GM21723 (cell line): ENCODE results near the gene STK11IP.

Experiments
- ATAC-seq: cut with Tn5 transposase; IDR thresholded peaks from one replicate; pipeline ENCODE4 v1.9.1; 2021; ENCODE audit warnings: mild to moderate bottlenecking, moderate library complexity; ENCODE audit not compliant: unreplicated experiment

Gene STK11IP

DNA sequence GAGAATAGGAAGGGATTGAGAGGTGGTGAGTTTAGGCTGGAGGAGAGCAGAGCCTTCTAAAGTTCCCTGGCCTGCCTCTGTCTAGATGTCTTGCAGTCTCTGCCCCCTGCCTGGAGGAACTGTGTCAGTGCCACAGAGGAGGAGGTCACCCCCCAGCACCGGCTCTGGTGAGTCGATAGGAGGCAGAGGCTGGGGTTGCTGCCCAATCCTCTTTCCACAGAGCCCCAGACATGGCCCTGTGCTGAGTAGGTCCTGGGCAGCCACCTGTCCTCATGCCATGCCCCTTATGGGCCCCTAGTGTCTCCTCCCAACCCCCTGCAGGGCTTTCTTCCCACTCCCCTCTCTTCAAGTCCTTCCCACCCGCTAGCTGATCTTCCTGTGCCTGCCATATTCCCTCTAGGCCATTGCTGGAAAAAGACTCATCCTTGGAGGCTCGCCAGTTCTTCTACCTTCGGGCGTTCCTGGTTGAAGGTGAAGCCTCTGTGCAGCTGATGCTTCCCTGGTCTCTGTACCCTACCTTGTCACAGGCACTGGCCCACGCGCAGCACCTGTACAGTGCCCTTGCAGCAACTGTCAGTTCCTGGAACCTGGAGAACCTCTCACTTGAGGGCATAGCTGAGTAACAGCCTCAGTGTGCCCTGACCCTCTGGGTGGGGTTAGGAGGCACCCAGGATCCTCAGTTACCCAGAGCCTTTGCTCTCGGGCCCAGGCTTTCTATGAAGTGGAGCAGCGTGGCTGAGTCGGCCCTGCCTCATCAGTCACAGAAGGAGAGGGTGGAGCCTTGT lies 16.6 kb downstream of the STK11IP start:
- no peak for ATAC-seq

DNA sequence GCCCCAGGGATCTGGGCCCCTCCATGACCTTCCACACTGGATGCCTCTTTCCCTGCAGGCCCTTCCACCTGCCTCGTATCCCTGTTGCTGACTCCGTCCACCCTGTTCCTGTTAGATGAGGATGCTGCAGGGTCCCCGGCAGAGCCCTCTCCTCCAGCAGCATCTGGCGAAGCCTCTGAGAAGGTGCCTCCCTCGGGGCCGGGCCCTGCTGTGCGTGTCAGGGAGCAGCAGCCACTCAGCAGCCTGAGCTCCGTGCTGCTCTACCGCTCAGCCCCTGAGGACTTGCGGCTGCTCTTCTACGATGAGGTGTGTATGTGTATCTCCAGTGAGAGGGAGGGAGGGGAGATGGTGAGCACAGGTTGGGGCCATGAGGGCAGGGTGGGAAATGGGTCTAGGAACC lies 17.4 kb downstream of the STK11IP start:
- ATAC-seq = no peak

DNA sequence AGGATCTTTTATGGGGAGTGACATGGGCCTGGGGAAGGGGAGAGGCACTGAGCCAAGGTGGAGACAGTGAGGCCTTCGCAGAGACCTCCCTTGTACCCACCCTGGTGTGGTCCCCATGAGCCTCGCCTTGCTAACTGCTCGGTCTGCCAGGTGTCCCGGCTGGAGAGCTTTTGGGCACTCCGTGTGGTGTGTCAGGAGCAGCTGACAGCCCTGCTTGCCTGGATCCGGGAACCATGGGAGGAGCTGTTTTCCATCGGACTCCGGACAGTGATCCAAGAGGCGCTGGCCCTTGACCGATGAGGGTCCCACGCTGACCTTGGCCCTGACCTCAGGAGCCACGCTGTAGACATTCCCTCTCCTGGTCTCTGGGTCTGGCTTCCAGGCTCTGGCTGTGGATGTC lies 18.2 kb downstream of the STK11IP start:
- no peak for ATAC-seq

DNA sequence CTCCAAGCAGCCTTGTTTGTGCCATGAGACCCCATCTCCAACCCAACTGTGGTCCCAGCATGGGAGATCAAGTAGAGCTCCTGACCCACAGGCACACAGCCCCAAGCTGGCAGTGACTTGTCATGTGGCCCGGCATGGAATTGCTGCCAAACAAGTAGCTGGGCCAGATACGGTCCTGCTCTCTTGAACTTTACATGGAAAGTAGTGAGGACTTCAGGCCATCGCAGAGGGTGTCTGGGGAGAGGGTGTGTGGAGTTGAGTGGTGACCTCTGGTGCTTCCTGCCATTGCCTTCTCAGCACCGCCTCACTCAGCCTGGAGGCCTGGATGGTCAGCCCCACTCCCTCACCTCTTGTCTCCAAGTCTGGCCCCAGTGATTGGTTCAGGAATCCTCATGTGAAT lies 18.9 kb downstream of the STK11IP start:
- ATAC-seq = no peak

DNA sequence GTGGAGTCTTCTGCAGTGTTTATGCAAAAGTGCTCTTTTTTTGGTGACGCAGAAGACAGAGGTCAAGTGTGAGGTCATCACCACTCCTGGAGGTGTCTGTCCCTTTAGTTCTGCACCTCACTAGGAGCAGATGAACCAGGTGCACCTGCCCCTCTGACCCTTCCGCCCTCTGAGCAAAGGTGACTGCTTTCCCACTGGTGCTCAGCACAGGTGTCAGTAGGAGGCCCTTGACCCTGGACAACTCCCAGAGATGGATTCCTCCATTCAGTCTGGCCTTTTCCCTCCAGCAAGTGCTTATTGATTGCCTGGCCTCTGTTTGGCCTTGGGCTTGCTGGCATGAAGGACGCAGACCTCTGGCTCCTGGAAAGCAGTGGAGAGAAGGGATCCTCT lies 21.1 kb downstream of the STK11IP start:
- no peak for ATAC-seq

DNA sequence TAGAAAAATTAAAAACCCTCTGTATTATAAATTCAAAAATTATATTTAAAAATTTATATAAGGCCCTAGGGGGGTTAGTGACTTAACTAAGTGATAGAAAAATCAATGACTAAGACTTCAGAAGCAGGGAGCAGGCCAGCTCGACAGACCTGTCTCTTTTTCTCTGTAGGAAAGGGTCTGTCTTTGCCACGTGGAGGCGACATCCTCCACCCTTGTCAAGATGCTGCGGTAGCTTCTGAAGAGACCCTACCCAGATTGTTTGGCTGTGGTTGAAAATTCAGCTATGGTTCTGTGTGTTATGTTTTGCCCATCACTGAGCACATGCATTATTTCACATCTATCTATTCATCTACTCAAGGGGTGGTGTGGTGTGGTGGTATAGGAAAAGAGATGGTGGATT lies 21.6 kb downstream of the STK11IP start:
- ATAC-seq = no peak

DNA sequence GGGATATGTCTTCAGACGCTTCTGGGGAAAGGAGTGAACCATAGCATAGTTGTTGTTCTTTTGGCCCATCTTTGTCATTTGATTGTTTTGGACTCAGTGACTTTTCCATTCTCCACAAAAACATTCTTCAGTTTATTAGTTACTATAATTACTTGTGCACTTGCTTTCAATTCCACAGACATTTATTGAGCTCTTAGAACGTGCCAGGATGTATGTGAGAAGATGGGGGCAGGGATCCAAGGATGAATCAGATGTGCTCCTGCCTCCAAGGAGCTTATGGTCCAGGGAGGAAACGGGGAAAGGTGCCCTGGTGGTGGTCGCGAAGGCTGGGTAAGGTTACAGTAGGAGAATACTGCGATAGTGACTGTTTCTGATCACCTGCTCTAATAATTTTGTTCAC lies 22.9 kb downstream of the STK11IP start:
- ATAC-seq = no peak

DNA sequence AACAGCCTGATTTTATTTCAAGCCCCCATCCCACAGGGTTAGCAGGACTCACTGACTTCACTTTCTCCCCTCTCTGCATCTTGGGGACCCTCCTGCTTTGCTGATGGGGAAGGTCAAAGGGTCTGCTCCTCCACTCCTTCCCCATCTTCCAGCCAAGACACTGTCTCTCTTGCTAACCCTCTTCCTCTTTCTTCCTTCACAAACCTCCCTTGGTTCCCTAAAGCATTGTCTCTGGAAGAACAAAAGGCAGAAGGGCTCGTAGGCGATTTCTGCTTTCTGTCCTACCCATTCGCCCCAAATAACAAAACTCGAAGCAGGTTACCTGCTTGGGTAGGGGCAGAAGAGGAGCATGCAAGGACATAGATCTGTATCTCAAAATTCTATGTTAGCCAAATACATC lies 24.3 kb downstream of the STK11IP start:
- ATAC-seq = no peak

DNA sequence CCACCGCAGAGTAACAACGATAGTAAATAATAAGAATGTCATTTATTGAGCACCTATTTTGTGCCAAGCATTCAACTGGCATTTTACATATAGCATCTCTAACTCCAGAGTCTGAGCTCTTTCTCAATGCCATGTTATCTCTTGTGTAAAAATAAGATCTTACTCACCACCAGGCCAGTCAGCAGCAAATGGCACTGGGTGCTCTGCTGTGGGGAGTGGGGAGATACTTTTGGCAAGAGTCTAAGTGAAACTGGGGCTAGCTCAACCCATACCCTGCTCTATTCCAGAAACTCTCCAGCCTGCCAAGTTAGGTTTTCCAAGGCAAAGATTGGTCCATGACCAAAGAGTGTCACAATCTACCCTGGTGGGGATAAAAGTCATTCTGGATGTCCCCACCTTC lies 24.8 kb downstream of the STK11IP start:
- ATAC-seq = no peak

DNA sequence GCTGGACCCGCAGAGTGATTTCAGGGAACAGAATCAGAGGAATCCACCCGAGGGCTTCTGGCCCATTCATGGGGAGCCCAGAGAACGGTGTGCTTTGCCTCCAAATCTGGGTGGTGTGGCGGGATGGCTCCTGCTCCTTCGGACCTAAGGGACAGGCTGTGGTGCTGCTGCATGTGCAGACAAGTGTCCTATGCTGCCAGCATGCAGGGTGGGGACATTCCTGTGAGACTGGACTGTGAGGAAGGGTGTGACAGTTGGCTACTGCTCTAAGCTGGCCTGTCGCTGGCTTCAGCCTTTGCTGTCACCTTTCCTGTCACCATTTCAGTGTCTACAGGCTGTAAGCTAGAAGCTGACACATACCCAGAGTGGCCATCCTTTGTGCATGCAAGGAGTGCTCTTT lies 26.9 kb downstream of the STK11IP start:
- ATAC-seq = no peak

DNA sequence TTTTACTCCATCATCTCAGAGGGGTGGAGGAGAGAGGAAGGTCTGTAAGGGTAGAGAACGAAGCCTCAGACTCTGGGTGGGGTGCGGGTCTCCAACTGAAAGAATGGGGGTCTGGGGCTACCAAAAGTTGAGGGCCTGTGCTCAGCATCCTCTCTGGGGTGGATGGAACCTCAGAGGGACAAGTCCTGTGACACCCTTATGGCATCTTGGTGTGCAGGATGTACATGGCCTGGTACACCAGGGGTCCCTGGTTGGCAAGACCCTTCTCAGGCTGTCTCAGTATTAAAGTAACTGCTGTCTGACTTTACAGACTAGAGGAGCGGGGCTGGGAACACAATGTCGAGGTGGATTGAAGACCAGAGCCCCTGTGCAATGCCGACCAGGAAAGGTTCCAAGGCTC lies 27.5 kb downstream of the STK11IP start:
- ATAC-seq = no peak

DNA sequence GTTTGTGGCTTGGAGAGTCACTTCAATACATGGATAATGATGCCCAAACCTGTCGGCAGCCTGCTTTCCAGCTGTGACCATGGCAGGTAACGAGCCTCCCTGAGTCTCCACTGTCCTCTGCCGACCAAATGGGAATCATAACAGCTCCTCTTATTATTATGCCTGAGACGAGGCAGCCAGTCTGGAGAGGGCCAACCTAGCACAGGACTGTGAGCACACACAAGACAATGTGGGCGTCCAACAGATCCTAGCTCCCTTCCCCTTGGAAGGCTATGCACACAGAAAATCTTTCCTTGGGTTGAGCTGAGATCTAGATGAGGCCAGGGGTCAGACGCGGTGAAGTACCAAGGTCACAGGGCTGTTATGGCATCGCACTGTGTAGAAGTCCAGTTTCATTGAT lies 28.9 kb downstream of the STK11IP start:
- ATAC-seq = no peak

DNA sequence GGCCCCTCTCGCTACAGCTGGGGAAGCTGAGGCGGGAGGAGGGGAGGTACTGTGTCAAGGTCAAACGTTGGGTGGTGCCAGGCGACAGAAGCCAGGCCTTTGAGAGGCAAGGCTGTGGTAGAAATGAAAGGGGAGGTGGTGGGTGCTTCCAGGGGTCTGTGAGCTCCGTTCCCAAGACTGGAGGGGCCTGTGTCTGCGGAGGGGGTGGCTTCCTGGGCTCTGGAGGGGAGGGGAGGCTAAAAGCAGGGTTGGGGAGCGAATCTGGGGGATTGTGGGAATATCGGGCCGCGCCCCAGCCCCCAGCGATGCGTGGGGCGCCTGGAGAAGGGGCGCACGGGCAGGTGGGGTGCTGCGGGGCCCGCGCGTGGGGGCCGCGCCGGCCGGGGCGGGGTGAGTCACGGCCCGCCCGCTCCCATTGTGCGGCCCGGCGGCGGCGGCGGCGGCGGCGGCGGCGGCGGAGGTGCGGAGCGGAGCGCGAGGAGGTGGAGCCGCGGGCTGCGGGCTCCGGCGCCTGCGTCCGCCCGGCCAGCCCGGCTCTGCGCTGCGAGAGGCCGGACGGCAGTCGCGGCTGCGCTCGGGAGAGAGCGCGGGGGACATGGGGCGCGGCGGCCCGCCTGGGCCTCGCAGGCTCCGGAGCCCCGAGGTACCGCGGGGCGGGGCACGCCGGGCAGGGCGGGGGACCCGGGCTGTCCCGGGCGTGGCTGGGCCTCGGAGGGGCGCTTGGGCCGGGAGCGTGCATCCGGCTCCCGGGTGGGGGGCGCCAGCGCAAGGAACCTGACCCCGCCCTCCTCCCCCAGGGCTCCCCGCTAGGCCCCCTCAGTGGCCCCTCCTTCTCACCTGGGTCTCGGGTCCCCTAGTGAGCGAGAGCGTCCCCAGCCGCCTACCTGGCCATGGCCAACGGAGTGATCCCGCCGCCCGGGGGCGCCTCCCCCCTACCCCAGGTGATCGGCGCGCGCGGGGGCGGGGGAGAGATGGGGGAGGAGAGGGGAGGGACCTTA lies 29.7 kb downstream of the STK11IP start, which contains the start of gene SLC4A3:
TSS of gene SLC4A3 (plus strand) at position 528 of the 998 bp plus-strand sequence. CDS start at position 891, 363 bp downstream.
- ATAC-seq = no peak

DNA sequence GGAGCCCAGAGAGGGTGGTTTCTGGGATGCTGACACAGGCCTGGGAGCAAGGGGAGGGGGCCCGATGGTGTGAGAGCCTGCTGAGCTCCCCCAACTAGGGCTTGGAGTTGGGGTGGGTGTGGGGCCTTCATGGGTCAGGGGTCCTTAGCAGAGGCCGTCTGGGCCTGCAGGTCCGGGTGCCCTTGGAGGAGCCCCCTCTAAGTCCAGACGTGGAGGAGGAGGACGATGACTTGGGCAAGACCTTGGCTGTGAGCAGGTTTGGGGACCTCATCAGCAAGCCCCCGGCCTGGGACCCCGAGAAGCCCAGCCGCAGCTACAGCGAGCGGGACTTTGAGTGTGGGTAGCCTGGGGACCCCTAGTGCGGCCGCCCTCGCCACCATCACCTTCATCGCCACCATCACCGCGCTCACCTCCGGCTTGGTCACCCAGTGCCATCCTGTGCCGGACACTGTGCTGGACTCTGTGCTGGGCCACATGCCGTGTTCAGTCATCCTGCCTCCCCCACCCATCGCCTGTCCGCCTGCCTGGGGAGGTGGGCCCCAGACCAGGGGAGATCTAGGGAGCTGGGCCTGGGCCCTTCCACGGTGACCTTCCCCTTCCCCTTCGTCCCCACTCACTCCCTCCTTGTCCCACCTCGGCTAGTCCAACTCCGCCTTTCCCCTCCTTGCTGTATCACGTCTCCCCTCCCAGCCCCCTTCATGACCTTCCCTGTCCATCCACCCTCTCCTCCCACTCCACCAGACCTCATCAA lies 30.8 kb downstream of the STK11IP start:
- no peak for ATAC-seq

DNA sequence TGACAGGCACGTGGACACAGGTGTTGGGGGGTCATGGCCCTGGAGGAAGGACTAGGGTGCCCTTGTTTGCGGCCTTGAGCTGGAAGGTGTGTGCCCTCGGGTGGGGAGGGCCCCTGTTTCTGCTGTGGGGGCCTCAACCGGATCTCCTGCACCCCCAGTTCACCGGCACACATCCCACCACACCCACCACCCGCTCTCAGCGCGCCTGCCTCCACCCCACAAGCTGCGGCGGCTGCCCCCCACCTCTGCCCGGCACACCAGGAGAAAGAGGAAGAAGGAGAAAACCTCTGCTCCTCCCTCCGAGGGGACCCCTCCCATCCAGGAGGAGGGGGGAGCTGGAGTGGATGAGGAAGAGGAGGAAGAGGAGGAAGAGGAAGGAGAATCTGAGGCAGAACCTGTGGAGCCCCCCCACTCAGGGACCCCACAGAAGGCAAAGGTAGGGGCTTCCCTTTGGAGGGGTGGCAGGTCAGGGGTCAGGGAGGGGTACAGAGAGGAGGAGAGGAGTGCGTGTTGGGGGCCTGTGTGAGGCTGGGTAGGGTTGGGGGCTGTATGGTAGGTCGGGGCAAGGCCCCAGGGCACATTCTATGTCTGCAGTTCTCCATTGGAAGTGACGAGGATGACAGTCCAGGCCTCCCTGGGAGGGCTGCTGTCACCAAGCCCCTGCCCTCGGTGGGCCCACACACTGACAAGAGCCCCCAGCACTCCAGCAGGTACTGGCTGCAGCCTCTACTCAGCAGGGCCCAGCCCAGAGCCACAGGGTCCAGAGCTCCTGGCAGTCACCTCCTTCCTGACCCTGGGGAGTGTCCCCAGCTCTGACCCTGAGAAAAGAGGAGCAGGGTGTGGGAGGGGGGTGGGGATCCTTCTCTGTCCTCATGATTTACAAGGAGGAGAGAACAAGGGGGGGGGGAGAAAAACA lies 31.6 kb downstream of the STK11IP start:
- no peak for ATAC-seq

DNA sequence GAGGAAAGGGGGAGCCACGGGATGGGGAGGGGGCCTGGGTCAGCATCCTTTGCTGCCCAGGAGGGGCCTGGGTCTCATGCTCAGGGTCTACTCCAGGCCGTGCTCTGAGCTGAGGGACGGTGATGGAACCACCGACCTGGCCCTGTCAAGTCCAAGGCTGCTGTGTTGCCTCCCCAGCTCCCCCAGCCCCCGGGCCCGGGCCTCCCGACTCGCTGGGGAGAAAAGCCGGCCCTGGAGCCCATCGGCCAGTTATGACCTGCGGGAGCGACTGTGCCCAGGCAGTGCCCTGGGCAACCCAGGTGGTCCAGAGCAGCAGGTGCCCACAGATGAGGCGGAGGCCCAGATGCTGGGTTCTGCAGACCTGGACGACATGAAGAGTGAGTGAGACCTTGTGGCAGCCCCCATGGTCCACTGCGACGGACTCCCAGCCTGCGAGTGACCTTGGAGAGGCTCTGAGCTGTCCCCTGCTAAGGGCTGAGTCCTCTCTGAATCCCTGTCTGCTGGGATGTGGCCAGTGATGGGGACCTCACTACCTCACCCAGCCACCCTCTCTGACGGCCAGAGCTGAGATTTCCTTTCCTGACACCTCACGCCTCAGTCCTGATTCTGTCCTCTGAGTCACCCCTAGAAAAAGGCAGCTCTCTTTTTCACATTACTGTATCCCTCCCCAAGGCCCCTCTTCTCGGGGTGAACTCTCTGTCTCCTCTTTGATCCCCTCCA lies 32.5 kb downstream of the STK11IP start:
- no peak for ATAC-seq

DNA sequence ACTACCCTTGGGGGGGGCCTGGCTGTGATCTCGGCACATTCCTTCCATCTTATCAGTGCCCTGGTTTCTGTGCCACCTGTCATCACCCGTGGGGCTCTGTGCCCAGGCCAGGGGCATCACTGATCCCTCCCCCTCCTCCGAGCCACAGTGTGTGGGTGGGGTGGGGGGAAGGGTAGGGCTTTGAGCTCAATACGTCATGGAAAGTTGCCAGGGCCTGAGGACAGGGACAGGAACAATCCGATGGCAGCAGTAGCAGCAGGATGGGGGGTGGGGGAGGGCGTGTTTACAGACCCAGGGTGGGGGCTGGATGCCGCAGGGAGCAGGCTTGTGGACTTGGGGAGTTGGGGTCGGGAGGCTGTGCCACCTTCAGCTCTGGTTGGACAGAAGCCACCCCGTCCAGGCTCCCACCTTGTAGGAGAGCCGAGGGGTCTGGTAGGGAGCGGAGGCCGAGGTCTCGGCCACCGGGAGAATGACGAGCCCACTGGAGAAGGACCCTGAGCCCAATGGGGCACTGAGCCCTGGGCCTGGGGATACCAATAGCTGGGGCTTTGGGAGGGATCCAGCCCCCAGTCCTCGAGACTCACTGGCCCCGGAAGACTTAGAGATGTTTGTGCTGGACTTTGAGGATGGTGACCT lies 33.2 kb downstream of the STK11IP start:
- no peak for ATAC-seq

DNA sequence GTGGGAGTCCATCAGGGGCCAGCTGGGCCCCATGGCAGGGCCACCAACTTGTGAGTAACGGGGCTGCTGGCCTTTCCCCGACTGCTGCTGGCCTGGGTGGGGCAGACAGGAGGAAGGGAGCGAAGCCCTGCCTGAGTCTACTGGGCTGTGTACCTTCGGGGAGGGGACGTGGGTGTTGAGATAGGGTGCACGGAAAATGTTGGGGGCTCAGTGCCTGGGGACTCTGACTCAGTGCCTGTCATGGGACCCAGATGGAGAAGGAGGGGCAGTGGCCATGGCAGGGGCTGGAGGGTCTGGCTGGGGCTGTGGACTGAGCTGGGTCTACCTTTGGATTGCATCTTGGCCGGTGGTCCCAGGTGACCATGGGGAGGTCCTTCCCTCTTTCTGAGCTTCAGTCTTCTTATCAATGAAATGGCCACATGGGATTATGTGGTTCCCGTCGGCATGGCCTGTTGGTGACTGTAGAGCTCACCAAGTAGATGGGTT lies 33.8 kb downstream of the STK11IP start:
- no peak for ATAC-seq
